AG10803 (cell line): Measurements from ENCODE around the gene TMBIM6.

Experiments used
- DNase-seq: peaks from one replicate; pipeline ENCODE4 v3.0.0; 2010; ENCODE audit warnings: low read depth
- H3K4me3 ChIP-seq: 2 replicates; pipeline ENCODE4 v1.5.1; 2011; ENCODE audit warnings: mild to moderate bottlenecking, low read length, control low read depth
- CTCF ChIP-seq: conservative IDR thresholded peaks from 2 replicates; pipeline ENCODE4 v1.5.1; 2011; ENCODE audit warnings: mild to moderate bottlenecking, low read length, control low read depth, inconsistent platforms

Gene TMBIM6

GRCh38 chr12:49806877-49807276 lies 65.5 kb downstream of the TMBIM6 start:
- DNase-seq: no peak
- TF ChIP-seq CTCF: no peak
- no peak overlapping the region for H3K4me3 ChIP-seq

- no peak for DNase-seq
- no peak overlapping the region for H3K4me3 ChIP-seq
- TF ChIP-seq CTCF: no peak
Measured at GRCh38 chr12:49807991-49808580, 66.7 kb downstream of the TMBIM6 start.

GRCh38 chr12:49808686-49809380 lies 67.5 kb downstream of the TMBIM6 start:
- no peak for DNase-seq
- H3K4me3 ChIP-seq: no peak overlapping the region
- no peak for TF ChIP-seq CTCF

- H3K4me3 ChIP-seq: no peak overlapping the region
- DNase-seq: peak; percentile 58
- no peak for TF ChIP-seq CTCF
Measured at GRCh38 chr12:49809381-49809905, 68.1 kb downstream of the TMBIM6 start.

GRCh38 chr12:49809906-49810389 lies 68.6 kb downstream of the TMBIM6 start:
- no peak overlapping the region for H3K4me3 ChIP-seq
- DNase-seq: no peak
- no peak for TF ChIP-seq CTCF

- no peak for DNase-seq
- no peak for TF ChIP-seq CTCF
- H3K4me3 ChIP-seq: no peak overlapping the region
Measured at GRCh38 chr12:49811136-49811535, 69.8 kb downstream of the TMBIM6 start.

DNA sequence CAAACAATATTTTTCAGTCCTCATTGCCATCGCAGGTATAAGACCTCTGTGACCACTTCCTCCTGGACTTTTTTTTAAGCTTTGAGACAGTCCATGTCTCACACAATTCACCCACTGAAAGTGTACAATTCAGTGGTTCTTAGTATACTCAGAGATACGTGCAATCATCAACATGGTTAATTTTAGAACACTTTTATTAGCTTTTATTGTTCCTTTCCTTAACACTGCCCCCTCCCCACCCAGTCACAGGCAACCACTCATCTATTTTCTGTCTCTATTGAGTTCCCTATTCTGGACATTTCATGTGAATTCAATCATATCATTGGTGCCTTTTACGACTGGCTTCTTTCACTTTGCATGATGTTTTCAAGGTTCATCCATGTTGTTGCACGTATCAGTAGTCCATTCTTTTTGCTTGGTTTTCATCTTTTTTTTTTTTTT lies 70.6 kb downstream of the TMBIM6 start:
- DNase-seq: no peak
- H3K4me3 ChIP-seq: no peak overlapping the region
- TF ChIP-seq CTCF: no peak
